H9 (cell line): ENCODE data around the gene ALG9. TPM values are rescaled to one million over a fixed set of nuclear protein-coding genes. Genes with fewer than 3 reads are reported as not detected.

Experiments used
- DNase-seq: peaks from one replicate; pipeline ENCODE4 v3.0.0-alpha.2; 2017
- H2AFZ ChIP-seq: one replicate; pipeline ENCODE4 v1.6.1; 2013; ENCODE audit warnings: mild to moderate bottlenecking, low read length, control low read depth, moderate library complexity
- H2AK5ac ChIP-seq: 2 replicates; pipeline ENCODE4 v1.6.1; 2013; ENCODE audit warnings: low read length, control low read depth, mixed read lengths; ENCODE audit not compliant: insufficient read length
- H2BK120ac ChIP-seq: one replicate; pipeline ENCODE4 v1.6.1; 2013; ENCODE audit warnings: low read depth, mild to moderate bottlenecking, low read length, control low read depth, inconsistent platforms; ENCODE audit not compliant: poor library complexity, severe bottlenecking
- H2BK12ac ChIP-seq: 2 replicates; pipeline ENCODE4 v1.6.1; 2013; ENCODE audit warnings: low read length, control low read depth, mixed read lengths, low read depth; ENCODE audit not compliant: insufficient read length
- H2BK15ac ChIP-seq: 2 replicates; pipeline ENCODE4 v1.6.1; 2013; ENCODE audit warnings: low read depth, low read length, control low read depth
- H2BK20ac ChIP-seq: one replicate; pipeline ENCODE4 v1.6.1; 2013; ENCODE audit warnings: low read depth, mild to moderate bottlenecking, low read length, control low read depth, inconsistent platforms; ENCODE audit not compliant: poor library complexity, severe bottlenecking
- H2BK5ac ChIP-seq: 2 replicates; pipeline ENCODE4 v1.6.1; 2013; ENCODE audit warnings: low read length, control low read depth, mixed read lengths; ENCODE audit not compliant: insufficient read length
- H3K14ac ChIP-seq: 2 replicates; pipeline ENCODE4 v1.6.1; 2013; ENCODE audit warnings: low read length, control low read depth; ENCODE audit not compliant: insufficient read depth
- H3K18ac ChIP-seq: 2 replicates; pipeline ENCODE4 v1.6.1; 2013; ENCODE audit warnings: low read depth, mild to moderate bottlenecking, mixed read lengths, low read length, control low read depth; ENCODE audit not compliant: insufficient read length
- H3K23ac ChIP-seq: 2 replicates; pipeline ENCODE4 v1.6.1; 2013; ENCODE audit warnings: low read length, control low read depth, mixed read lengths, low read depth; ENCODE audit not compliant: insufficient read length
- H3K23me2 ChIP-seq: 2 replicates; pipeline ENCODE4 v1.6.1; 2013; ENCODE audit warnings: low read depth, mild to moderate bottlenecking, mixed read lengths, low read length, control low read depth; ENCODE audit not compliant: insufficient read length, poor library complexity, severe bottlenecking
- H3K27ac ChIP-seq: 2 replicates; pipeline ENCODE4 v1.5.1; 2013; ENCODE audit warnings: low read length, control low read depth, mixed read lengths, low read depth; ENCODE audit not compliant: insufficient read length
- H3K27me3 ChIP-seq: 2 replicates; pipeline ENCODE4 v1.6.1; 2013; ENCODE audit warnings: low read length, control low read depth, inconsistent platforms; ENCODE audit not compliant: insufficient read depth
- H3K4ac ChIP-seq: 2 replicates; pipeline ENCODE4 v1.6.1; 2013; ENCODE audit warnings: low read depth, mild to moderate bottlenecking, control low read depth, inconsistent platforms, low read length, moderate library complexity
- H3K4me1 ChIP-seq: 2 replicates; pipeline ENCODE4 v1.6.1; 2013; ENCODE audit warnings: low read length, control low read depth, inconsistent platforms; ENCODE audit not compliant: insufficient read depth
- H3K4me2 ChIP-seq: 2 replicates; pipeline ENCODE4 v1.6.1; 2013; ENCODE audit warnings: low read length, control low read depth, mixed read lengths; ENCODE audit not compliant: insufficient read length, insufficient read depth
- H3K56ac ChIP-seq: 2 replicates; pipeline ENCODE4 v1.6.1; 2013; ENCODE audit warnings: low read depth, mild to moderate bottlenecking, mixed read lengths, low read length, control low read depth; ENCODE audit not compliant: insufficient read length
- H3K79me1 ChIP-seq: 2 replicates; pipeline ENCODE4 v1.6.1; 2013; ENCODE audit warnings: low read depth, mild to moderate bottlenecking, moderate library complexity, low read length, control low read depth, inconsistent platforms; ENCODE audit not compliant: insufficient read depth, poor library complexity, severe bottlenecking
- H3K79me2 ChIP-seq: 2 replicates; pipeline ENCODE4 v1.6.1; 2013; ENCODE audit warnings: low read length, control low read depth, inconsistent platforms; ENCODE audit not compliant: insufficient read depth
- H3K9ac ChIP-seq: 2 replicates; pipeline ENCODE4 v1.6.1; 2013; ENCODE audit warnings: low read length, control low read depth, mixed read lengths; ENCODE audit not compliant: insufficient read length; ENCODE audit errors: extremely low read depth
- H3K9me3 ChIP-seq: one replicate; pipeline ENCODE4 v1.6.1; 2013; ENCODE audit warnings: low read depth, low read length, inconsistent platforms; ENCODE audit not compliant: control insufficient read depth
- H3T11ph ChIP-seq: one replicate; pipeline ENCODE4 v1.6.1; 2013; ENCODE audit warnings: mild to moderate bottlenecking, low read length, control low read depth, inconsistent platforms
- H4K20me1 ChIP-seq: one replicate; pipeline ENCODE4 v1.6.1; 2013; ENCODE audit not compliant: control insufficient read depth, insufficient read length, insufficient read depth
- H4K5ac ChIP-seq: 2 replicates; pipeline ENCODE4 v1.6.1; 2013; ENCODE audit warnings: low read depth, mild to moderate bottlenecking, mixed read lengths, low read length, control low read depth; ENCODE audit not compliant: insufficient read length
- H4K8ac ChIP-seq: replicated peaks from 2 replicates; pipeline ENCODE4 v1.6.1; 2013; ENCODE audit warnings: low read length, control low read depth, mixed read lengths, low read depth; ENCODE audit not compliant: insufficient read length
- H4K91ac ChIP-seq: 2 replicates; pipeline ENCODE4 v1.6.1; 2013; ENCODE audit warnings: low read depth, mild to moderate bottlenecking, moderate library complexity, mixed read lengths, low read length, control low read depth; ENCODE audit not compliant: insufficient read length
- H3K27ac Mint-ChIP-seq, 3 experiments: 2 replicates in 2 of 3; 3 replicates in 1 of 3; pipeline ENCODE4 v1.8.0; 2020 to 2021; ENCODE audit warnings: mixed read lengths in 3 of 3, mild to moderate bottlenecking in 1 of 3, moderate library complexity in 1 of 3
- H3K27me3 Mint-ChIP-seq: 2 replicates; pipeline ENCODE4 v1.8.0; 2021; ENCODE audit warnings: low read depth, mild to moderate bottlenecking, moderate library complexity, mixed read lengths
- H3K36me3 Mint-ChIP-seq, 3 experiments: 2 replicates in 2 of 3; 3 replicates in 1 of 3; pipeline ENCODE4 v1.8.0; 2020 to 2021; ENCODE audit warnings: low read depth in 3 of 3, mixed read lengths in 3 of 3; ENCODE audit not compliant: insufficient read depth in 1 of 3
- H3K4me1 Mint-ChIP-seq, 2 experiments: 2 replicates each; pipeline ENCODE4 v1.8.0; 2020; ENCODE audit warnings: mixed read lengths in 2 of 2
- H3K4me3 Mint-ChIP-seq, 2 experiments: 2 replicates in 1 of 2; 3 replicates in 1 of 2; pipeline ENCODE4 v1.8.0; 2020 to 2021; ENCODE audit warnings: mild to moderate bottlenecking in 2 of 2, mixed read lengths in 2 of 2, moderate library complexity in 1 of 2
- H3K9me3 Mint-ChIP-seq, 2 experiments: 2 replicates in 1 of 2; 3 replicates in 1 of 2; pipeline ENCODE4 v1.8.0; 2020; ENCODE audit warnings: mild to moderate bottlenecking in 2 of 2, mixed read lengths in 2 of 2, moderate library complexity in 1 of 2
- CTCF ChIP-seq: fragments of 200-600 bp; sonication (generic); conservative IDR thresholded peaks from 3 replicates; pipeline ENCODE4 v1.8.0; 2021; ENCODE audit warnings: antibody characterized with exemption, mild to moderate bottlenecking
- WGBS: extraction: QIAGEN DNeasy Blood & Tissue Kit; methylation state at CpG from one replicate; pipeline ENCODE4 v1.1.7; 2013; ENCODE audit warnings: missing lambda C conversion rate, low lambda C conversion rate, mixed read lengths; ENCODE audit not compliant: insufficient read length; ENCODE audit errors: extremely low coverage; 5-methylcytosine and 5-hydroxymethylcytosine counted together
- long read RNA-seq: library from polyadenylated mRNA; unstranded; transcript quantifications from one replicate; pipeline ENCODE4 v2.0.0, GENCODE V29; 2020
- total RNA-seq: library from RNA; stranded (reverse); gene quantifications from 2 replicates; pipeline ENCODE4 v1.2.1, GENCODE V29; 2021

Gene ALG9
- 25.5 and 26.0 TPM in 2 replicates for total RNA-seq
- long read RNA-seq, transcript ALG9-215 (15 exons, 2,069 nt) = minor isoform, 24 of 145 reads
- long read RNA-seq, transcript ALG9-214 (15 exons, 2,028 nt) = major isoform, 88 of 145 reads
- long read RNA-seq, partial matches to known transcripts = 6 of 145 reads
- long read RNA-seq, other reads (novel, unspliced or antisense) = 24 of 145 reads

GRCh38 chr11:111870886-111871692 lies at the start of gene ALG9:
ALG9 (minus strand) TSS chr11:111871581; CDS start chr11:111871482, 99 bp downstream.
- Histone ChIP-seq H4K91ac (no peak within 1 kb of the TSS), H3K23ac (no peak within 1 kb of the TSS), H3K23me2 (peaks cover 3% of the 10 kb centered on the region), H2BK120ac (no peak within 1 kb of the TSS), H3K4me1 (no peaks in the 10 kb centered on the region), H3T11ph (no peak within 1 kb of the TSS), H3K79me1 (no peaks in the 10 kb centered on the region), H3K27me3 (no peaks in the 10 kb centered on the region), H4K20me1 (no peaks in the 10 kb centered on the region), H4K8ac (no peak within 1 kb of the TSS), H3K9ac (peak within 1 kb of the TSS; percentile 61), H3K79me2 (no peaks in the 10 kb centered on the region), H2BK5ac (no peak within 1 kb of the TSS), H2BK15ac (no peak within 1 kb of the TSS), H2BK20ac (no peak within 1 kb of the TSS), H3K27ac (no peak within 1 kb of the TSS), H3K18ac (no peak within 1 kb of the TSS), H4K5ac (no peak within 1 kb of the TSS), H2AK5ac (no peak within 1 kb of the TSS), H2AFZ (peak within 1 kb of the TSS; percentile 94), H3K4me2 (peak within 1 kb of the TSS; percentile 93), H3K9me3 (no peaks in the 10 kb centered on the region), H2BK12ac (no peak within 1 kb of the TSS), H3K56ac (no peak within 1 kb of the TSS), H3K14ac (peak within 1 kb of the TSS; percentile 32), H3K4ac (no peak within 1 kb of the TSS)
- no peaks in the 10 kb centered on the region for H3K27me3 Mint-ChIP-seq
- H3K27ac Mint-ChIP-seq = peak within 1 kb of the TSS; percentile 53 to 95 (median 87); a peak in 5 of 7 replicates
- H3K4me1 Mint-ChIP-seq = peaks cover 13% of the 10 kb centered on the region in 2 experiments
- H3K9me3 Mint-ChIP-seq = no peaks in the 10 kb centered on the region
- DNase-seq = peak; percentile 81
- H3K4me3 Mint-ChIP-seq = peak within 1 kb of the TSS; percentile 92 to 95
- peaks cover 0 to 26% (median 26%) of the 10 kb centered on the region in 3 experiments; a peak in 5 of 7 replicates for H3K36me3 Mint-ChIP-seq
- WGBS = no CpG with 5 or more reads among the region's 51 CpGs
- peak; percentile 58 for TF ChIP-seq CTCF
